ENCODE measurements around the gene FFAR3.

- TF ChIP-seq CTCF (tag by site-specific recombination; IDR thresholded peaks at IDR 0.05) (no peak), PBX3 (CRISPR knock-in tag; IDR thresholded peaks at IDR 0.05) (no peak)
Measured at GRCh38 chr19:35348911-35349611, 9.2 kb upstream of the FFAR3 start.

Data from HEK293 (cell line).